HFFc6 (cell line): Measurements from ENCODE around the gene CA12. TPM values are rescaled to one million over a fixed set of nuclear protein-coding genes. Genes with fewer than 3 reads are reported as not detected.

Experiments used
- DNase-seq: peaks from one replicate; pipeline ENCODE4 v3.0.0-alpha.2; 2018
- H3K27ac Mint-ChIP-seq: 2 replicates; pipeline ENCODE4 v1.8.0; 2020; ENCODE audit warnings: mild to moderate bottlenecking, mixed read lengths
- H3K27me3 Mint-ChIP-seq: 2 replicates; pipeline ENCODE4 v1.8.0; 2021; ENCODE audit warnings: mild to moderate bottlenecking, moderate library complexity, mixed read lengths; ENCODE audit not compliant: insufficient read depth
- H3K36me3 Mint-ChIP-seq: 2 replicates; pipeline ENCODE4 v1.8.0; 2021; ENCODE audit warnings: low read depth, mixed read lengths
- H3K4me1 Mint-ChIP-seq: 2 replicates; pipeline ENCODE4 v1.8.0; 2020; ENCODE audit warnings: low read depth, mixed read lengths
- H3K4me3 Mint-ChIP-seq: 2 replicates; pipeline ENCODE4 v1.8.0; 2020; ENCODE audit warnings: mild to moderate bottlenecking, moderate library complexity, mixed read lengths
- H3K9me3 Mint-ChIP-seq: 2 replicates; pipeline ENCODE4 v1.8.0; 2020; ENCODE audit warnings: mild to moderate bottlenecking, mixed read lengths
- CTCF ChIP-seq: fragments of 200-600 bp; sonication (generic); IDR thresholded peaks from 2 replicates; pipeline ENCODE4 v1.5.0; 2021; ENCODE audit warnings: antibody characterized with exemption, mild to moderate bottlenecking
- total RNA-seq, 6 experiments: library from RNA; stranded (reverse); fragmentation: NEBNext Ultra II Directional; extraction: Animal tissue kit (Norgen Biotek cat#: 25700); gene quantifications; 2 replicates in 1 of 6; 3 replicates in 5 of 6; pipeline ENCODE4 v1.2.3, GENCODE V29; 2021

CA12 gene
- total RNA-seq, 6 experiments from 2014 or later = 8.3 to 18.2 (median 15.8) TPM

- Mint-ChIP-seq H3K36me3 (0 out of 2 replicates have a peak, but pooled peaks cover 3% of the 10 kb centered on the region), H3K4me1 (peaks cover 69% of the 10 kb centered on the region), H3K27me3 (peaks cover 3% of the 10 kb centered on the region), H3K4me3 (no peak overlapping the region), H3K9me3 (no peaks in the 10 kb centered on the region), H3K27ac (peak overlapping the region; percentile 98)
- TF ChIP-seq CTCF = no peak
- DNase-seq = no peak
Observed at GRCh38 chr15:63373330-63373729, 8.3 kb downstream of the CA12 start.

DNA sequence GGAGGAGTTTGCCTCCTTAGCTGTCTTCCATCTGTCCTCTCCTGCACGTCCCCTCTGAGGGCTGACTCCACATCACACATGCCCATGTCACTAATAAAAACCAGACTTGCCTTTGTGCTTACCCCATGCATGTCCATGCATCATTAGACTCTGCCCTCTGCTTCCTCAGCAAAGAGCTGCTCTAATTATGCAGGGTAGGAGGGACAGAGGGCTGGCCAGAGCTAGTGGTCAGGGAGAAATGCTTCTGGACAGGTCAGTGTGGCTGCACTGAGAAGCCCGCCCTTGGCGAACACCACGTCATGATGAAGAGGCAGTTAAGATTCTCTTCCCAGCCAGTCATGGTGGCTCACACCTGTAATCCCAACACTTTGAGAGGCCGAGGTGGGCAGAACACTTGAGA, 8.9 kb downstream of the CA12 start:
- peak overlapping the region; percentile 98 for H3K27ac Mint-ChIP-seq
- 0 out of 2 replicates have a peak, but pooled peaks cover 3% of the 10 kb centered on the region for H3K36me3 Mint-ChIP-seq
- H3K9me3 Mint-ChIP-seq = no peaks in the 10 kb centered on the region
- DNase-seq = peak; percentile 43
- peaks cover 3% of the 10 kb centered on the region for H3K27me3 Mint-ChIP-seq
- H3K4me1 Mint-ChIP-seq = peaks cover 71% of the 10 kb centered on the region
- H3K4me3 Mint-ChIP-seq = peak overlapping the region; percentile 53; the same call in 1 of the 2 replicates
- TF ChIP-seq CTCF = no peak

- peak overlapping the region; percentile 56; the same call in 1 of the 2 replicates for H3K4me3 Mint-ChIP-seq
- peak overlapping the region; percentile 98 for H3K27ac Mint-ChIP-seq
- H3K9me3 Mint-ChIP-seq = no peaks in the 10 kb centered on the region
- H3K4me1 Mint-ChIP-seq = peaks cover 77% of the 10 kb centered on the region
- no peak for TF ChIP-seq CTCF
- 0 out of 2 replicates have a peak, but pooled peaks cover 3% of the 10 kb centered on the region for H3K36me3 Mint-ChIP-seq
- peak; percentile 94 for DNase-seq
- H3K27me3 Mint-ChIP-seq = peaks cover 3% of the 10 kb centered on the region
Observed at GRCh38 chr15:63372018-63372705, 9.5 kb downstream of the CA12 start.

GRCh38 chr15:63371297-63371918, 10.2 kb downstream of the CA12 start:
- DNase-seq = no peak
- peak overlapping the region; percentile 98 for H3K27ac Mint-ChIP-seq
- H3K4me1 Mint-ChIP-seq = peaks cover 78% of the 10 kb centered on the region
- H3K4me3 Mint-ChIP-seq = peak overlapping the region; percentile 39; the same call in 1 of the 2 replicates
- no peak for TF ChIP-seq CTCF
- peaks cover 3% of the 10 kb centered on the region for H3K27me3 Mint-ChIP-seq
- no peaks in the 10 kb centered on the region for H3K9me3 Mint-ChIP-seq
- H3K36me3 Mint-ChIP-seq = 0 out of 2 replicates have a peak, but pooled peaks cover 3% of the 10 kb centered on the region

- Mint-ChIP-seq H3K4me1 (peaks cover 78% of the 10 kb centered on the region), H3K36me3 (0 out of 2 replicates have a peak, but pooled peaks cover 3% of the 10 kb centered on the region), H3K27ac (peak overlapping the region; percentile 26; the same call in 1 of the 2 replicates), H3K27me3 (peaks cover 3% of the 10 kb centered on the region), H3K4me3 (no peak overlapping the region), H3K9me3 (no peaks in the 10 kb centered on the region)
- DNase-seq = no peak
- TF ChIP-seq CTCF = no peak
Observed at GRCh38 chr15:63370764-63371163, 10.9 kb downstream of the CA12 start.
